Body of pancreas (tissue), 4 donors: ENCODE data around the gene MFSD11.
A peak's percentile ranks its signal among the peaks of the same experiment; 100 is the strongest.

ENCODE experiments used
- CTCF ChIP-seq, 7 experiments: fragments of 450-650 bp in 4 of 7; fragments of 200-600 bp in 3 of 7; sonication (generic) in 3 of 7; IDR thresholded peaks; one replicate each; pipeline ENCODE4 v1.5.1; 2016 to 2019; ENCODE audit warnings: antibody characterized with exemption in 7 of 7
- POLR2A ChIP-seq, 3 donors: fragments of 450-650 bp; IDR thresholded peaks; one replicate each; pipeline ENCODE4 v1.6.1; 2016; ENCODE audit warnings: antibody characterized with exemption in 3 of 3, mild to moderate bottlenecking in 2 of 3

GRCh38 chr17:76709077-76709950, 28.6 kb upstream of the MFSD11 start:
- TF ChIP-seq CTCF (IDR thresholded peaks at IDR 0.05) (no peak), POLR2A (IDR thresholded peaks at IDR 0.05) (peak; percentile 29 to 80 (median 78))
